ENCODE results near the gene RHPN2. TPM values are rescaled to one million over a fixed set of nuclear protein-coding genes. Genes with fewer than 3 reads are reported as not detected.

Gene RHPN2
- 1 to 10 TPM; 8.9 to 9.6 TPM for total RNA-seq
- polyA plus RNA-seq (ENCODE audit: insufficient read length in 6 of 6) = 10 to 100 TPM in 2 of 6 donors, 1 to 10 TPM in 4; 5.3 to 10.1 (median 7.8) TPM
- long read RNA-seq, donor 1 = 0 reads
- long read RNA-seq, donor 2, partial matches to known transcripts = 0 of 2 reads
- long read RNA-seq, donor 2, other reads (novel, unspliced or antisense) = 0 of 2 reads
- long read RNA-seq, donor 3, partial matches to known transcripts = 0 of 2 reads
- long read RNA-seq, donor 3, other reads (novel, unspliced or antisense) = 0 of 2 reads
- long read RNA-seq, donor 4, partial matches to known transcripts = 1 of 1 reads
- long read RNA-seq, donor 4, other reads (novel, unspliced or antisense) = 0 of 1 reads
- long read RNA-seq, donor 5, partial matches to known transcripts = 0 of 1 reads
- long read RNA-seq, donor 5, other reads (novel, unspliced or antisense) = 0 of 1 reads
- long read RNA-seq, donor 6, partial matches to known transcripts = 0 of 1 reads
- long read RNA-seq, donor 6, other reads (novel, unspliced or antisense) = 0 of 1 reads
- long read RNA-seq, donor 7 = 0 reads
- long read RNA-seq, donor 8, partial matches to known transcripts = 0 of 1 reads
- long read RNA-seq, donor 8, other reads (novel, unspliced or antisense) = 0 of 1 reads
- long read RNA-seq, donor 9 = 0 reads
- long read RNA-seq, donor 10 = 0 reads
- long read RNA-seq, donor 11 = 0 reads
- long read RNA-seq, donor 12, partial matches to known transcripts = 0 of 1 reads
- long read RNA-seq, donor 12, other reads (novel, unspliced or antisense) = 0 of 1 reads

DNA sequence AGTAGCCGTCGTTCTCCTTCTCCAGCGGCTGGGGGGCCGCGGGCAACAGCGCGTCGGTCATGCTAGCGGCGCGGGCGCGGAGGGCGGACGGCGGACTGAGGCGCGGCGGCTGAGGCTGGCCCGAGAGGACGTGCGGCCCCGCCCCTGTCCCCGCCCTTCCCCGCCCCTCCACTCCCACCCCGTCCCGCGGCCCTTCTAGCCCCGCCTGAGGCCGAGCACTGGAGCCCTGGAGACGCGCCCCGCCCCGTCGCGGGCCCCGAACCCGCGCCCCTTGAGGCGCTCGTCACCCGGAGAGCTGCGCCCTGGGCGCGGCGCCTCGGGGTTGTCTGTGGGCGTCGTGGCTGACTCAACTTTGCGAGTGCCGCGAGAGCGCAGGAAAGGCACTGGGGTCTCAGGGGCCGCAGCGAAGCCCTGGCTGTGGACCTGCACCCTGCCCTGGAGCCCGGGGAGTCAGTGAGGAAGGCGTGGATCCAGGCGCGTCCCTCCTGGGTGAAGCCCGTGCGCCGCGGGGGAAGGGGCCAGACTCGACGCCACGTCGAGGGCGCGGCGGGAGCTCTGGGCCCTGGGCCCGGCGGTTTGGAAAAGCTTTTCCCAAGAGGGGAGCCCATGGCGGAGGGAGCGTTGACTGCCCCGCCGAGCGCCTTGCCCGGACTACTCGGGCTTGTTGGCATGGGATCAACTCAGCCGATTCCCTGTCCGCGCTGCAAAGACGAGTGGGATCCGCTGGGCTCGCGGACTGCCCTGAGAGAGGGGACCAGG lies at the start of gene RHPN2:
RHPN2 (minus strand) TSS at position 97 of the 759 bp plus-strand sequence; CDS start at position 61, 36 bp downstream.
- peak within 1 kb of the TSS; percentile 45 to 46 for H3K4me3 ChIP-seq
- H3K36me3 ChIP-seq = no peaks in the 10 kb centered on the region
- peaks cover 5 to 60% of the 10 kb centered on the region in 2 donors for H3K27me3 ChIP-seq
- H3K27ac ChIP-seq = no peak within 1 kb of the TSS
- ATAC-seq (peak; percentile 96), DNase-seq (peak in 3 of 4 donors; percentile 65 to 85 (median 77))
- TF ChIP-seq, protein P1, sequence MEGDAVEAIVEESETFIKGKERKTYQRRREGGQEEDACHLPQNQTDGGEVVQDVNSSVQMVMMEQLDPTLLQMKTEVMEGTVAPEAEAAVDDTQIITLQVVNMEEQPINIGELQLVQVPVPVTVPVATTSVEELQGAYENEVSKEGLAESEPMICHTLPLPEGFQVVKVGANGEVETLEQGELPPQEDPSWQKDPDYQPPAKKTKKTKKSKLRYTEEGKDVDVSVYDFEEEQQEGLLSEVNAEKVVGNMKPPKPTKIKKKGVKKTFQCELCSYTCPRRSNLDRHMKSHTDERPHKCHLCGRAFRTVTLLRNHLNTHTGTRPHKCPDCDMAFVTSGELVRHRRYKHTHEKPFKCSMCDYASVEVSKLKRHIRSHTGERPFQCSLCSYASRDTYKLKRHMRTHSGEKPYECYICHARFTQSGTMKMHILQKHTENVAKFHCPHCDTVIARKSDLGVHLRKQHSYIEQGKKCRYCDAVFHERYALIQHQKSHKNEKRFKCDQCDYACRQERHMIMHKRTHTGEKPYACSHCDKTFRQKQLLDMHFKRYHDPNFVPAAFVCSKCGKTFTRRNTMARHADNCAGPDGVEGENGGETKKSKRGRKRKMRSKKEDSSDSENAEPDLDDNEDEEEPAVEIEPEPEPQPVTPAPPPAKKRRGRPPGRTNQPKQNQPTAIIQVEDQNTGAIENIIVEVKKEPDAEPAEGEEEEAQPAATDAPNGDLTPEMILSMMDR (IDR thresholded peaks at IDR 0.05) = no peak
- no peaks in the 10 kb centered on the region for H3K9me3 ChIP-seq
- intact Hi-C loops (cut with DNase I) = no loop called here
- H3K4me1 ChIP-seq = peaks cover 2 to 20% of the 10 kb centered on the region in 2 donors

DNA sequence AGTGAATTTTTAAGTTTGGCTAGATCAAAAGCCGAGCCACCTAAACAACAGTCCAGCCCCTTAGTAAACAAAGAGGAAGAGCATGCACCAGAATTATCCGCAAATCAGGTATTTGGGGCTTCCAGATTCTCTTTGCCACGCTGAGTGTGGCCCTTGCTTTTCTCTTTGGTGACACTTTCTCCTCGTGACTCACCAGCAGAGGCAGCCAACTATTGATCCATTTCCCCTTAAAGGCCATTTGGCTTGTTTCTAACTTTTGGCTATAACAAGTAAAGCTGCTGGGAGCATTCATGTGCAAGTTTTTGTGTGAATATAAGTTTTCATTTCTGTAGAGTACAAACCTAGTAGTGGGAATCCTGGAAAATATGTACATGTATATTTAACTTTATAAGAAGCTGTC lies 49.6 kb upstream of the RHPN2 start:
- H3K36me3 ChIP-seq = peaks cover 0 to 100% of the 10 kb centered on the region in 2 donors
- H3K4me3 ChIP-seq = no peak overlapping the region
- TF ChIP-seq, protein P1 (IDR thresholded peaks at IDR 0.05) = no peak
- H3K27ac ChIP-seq = no peak overlapping the region
- DNase-seq (no peak), ATAC-seq (no peak)
- H3K4me1 ChIP-seq = no peaks in the 10 kb centered on the region
- no peaks in the 10 kb centered on the region for H3K27me3 ChIP-seq
- intact Hi-C loops (cut with DNase I) = no loop called here
- H3K9me3 ChIP-seq = no peaks in the 10 kb centered on the region

- ATAC-seq (no peak), DNase-seq (no peak)
- H3K4me3 ChIP-seq = no peak overlapping the region
- TF ChIP-seq, protein P1 (IDR thresholded peaks at IDR 0.05) = no peak
- H3K4me1 ChIP-seq = no peaks in the 10 kb centered on the region
- H3K36me3 ChIP-seq = peaks cover 0 to 100% of the 10 kb centered on the region in 2 donors
- no peak overlapping the region for H3K27ac ChIP-seq
- intact Hi-C loops (cut with DNase I) = no loop called here
- no peaks in the 10 kb centered on the region for H3K9me3 ChIP-seq
- no peaks in the 10 kb centered on the region for H3K27me3 ChIP-seq
These were observed 46.9 kb upstream of the RHPN2 start for GRCh38 chr19:33111587-33111986.

DNA sequence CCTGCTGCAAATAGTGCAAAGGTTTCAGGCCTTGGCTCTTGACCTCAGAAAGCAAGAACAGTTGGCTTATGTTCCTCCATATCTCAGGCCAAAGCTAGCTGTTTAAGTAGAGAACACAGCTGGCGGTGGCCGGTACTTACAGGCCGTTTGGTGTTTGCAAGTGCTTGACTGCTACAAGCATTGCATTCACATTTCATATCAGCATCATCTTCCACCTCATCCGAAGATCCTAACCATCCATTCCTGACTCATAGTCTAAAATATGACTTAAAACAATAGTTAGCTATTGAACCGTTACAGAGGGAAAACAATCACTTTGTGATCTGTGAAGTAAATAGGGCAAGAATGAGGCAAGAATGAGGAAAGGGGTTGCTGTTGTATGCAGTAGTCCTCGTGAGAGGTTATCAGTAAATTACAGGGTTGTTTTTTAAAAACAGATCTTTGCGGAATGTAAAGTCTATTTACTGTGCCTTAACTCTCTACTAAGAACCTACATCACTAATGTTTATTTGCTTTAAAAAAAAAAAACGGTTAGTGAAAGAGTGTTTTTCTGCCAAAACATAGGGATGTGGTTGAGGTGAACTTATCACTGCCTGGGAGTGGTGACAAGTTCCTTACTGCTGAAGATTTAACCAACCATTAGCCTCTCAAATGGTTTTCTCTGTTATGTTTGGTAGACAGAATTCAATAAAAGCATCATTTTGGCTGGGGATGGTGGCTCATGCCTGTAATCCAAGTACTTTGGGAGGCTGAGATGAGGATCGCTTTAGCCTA lies 45.6 kb upstream of the RHPN2 start:
- Histone ChIP-seq H3K9me3 (no peaks in the 10 kb centered on the region), H3K27ac (no peak overlapping the region), H3K4me3 (no peak overlapping the region), H3K27me3 (no peaks in the 10 kb centered on the region), H3K4me1 (no peaks in the 10 kb centered on the region), H3K36me3 (peaks cover 0 to 98% of the 10 kb centered on the region in 2 donors)
- DNase-seq = peak in 1 of 4 donors; percentile 44
- intact Hi-C loops (cut with DNase I) = no loop called here
- TF ChIP-seq, protein P1 (IDR thresholded peaks at IDR 0.05) = no peak
- ATAC-seq = no peak
